Measurements from ENCODE around the gene C14orf39.

DNA sequence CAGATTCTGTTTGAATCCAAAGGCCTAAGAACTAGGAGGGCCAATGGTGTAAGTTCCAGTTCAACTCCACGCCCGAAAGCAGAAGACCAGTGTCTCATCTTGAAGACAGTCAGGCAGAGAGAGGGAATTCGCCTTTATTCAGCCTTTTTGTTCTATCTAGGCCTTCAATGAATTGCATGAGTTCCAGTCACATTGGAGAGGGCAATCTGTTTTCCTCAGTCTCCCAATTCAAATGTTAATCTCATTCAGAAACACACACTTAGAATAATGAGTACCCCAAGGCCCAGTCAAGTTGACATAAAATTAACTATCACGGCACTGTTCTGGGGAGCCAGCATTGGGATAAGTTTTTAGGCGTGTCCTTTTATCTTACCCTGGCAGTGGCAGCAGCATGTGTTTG is 65.8 kb downstream of the C14orf39 start:
- TF ChIP-seq, protein P1, sequence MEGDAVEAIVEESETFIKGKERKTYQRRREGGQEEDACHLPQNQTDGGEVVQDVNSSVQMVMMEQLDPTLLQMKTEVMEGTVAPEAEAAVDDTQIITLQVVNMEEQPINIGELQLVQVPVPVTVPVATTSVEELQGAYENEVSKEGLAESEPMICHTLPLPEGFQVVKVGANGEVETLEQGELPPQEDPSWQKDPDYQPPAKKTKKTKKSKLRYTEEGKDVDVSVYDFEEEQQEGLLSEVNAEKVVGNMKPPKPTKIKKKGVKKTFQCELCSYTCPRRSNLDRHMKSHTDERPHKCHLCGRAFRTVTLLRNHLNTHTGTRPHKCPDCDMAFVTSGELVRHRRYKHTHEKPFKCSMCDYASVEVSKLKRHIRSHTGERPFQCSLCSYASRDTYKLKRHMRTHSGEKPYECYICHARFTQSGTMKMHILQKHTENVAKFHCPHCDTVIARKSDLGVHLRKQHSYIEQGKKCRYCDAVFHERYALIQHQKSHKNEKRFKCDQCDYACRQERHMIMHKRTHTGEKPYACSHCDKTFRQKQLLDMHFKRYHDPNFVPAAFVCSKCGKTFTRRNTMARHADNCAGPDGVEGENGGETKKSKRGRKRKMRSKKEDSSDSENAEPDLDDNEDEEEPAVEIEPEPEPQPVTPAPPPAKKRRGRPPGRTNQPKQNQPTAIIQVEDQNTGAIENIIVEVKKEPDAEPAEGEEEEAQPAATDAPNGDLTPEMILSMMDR (IDR thresholded peaks at IDR 0.05), result no peak
- no peak for TF ChIP-seq POLR2A (IDR thresholded peaks at IDR 0.05)

Data from Peyer's patch (tissue), 4 donors.